Right lobe of liver (tissue), 6 donors: ENCODE results near the gene TC2N. TPM values are rescaled to one million over a fixed set of nuclear protein-coding genes. Genes with fewer than 3 reads are reported as not detected.
"Not testable (repeated sequence)": the region's sequence is repeated elsewhere in the genome, so short reads cannot be mapped to it uniquely, and the experiment has no call there.

ENCODE experiments used
- ATAC-seq, 4 donors: fragments of 200-7000 bp; cut with Tn5 transposase; one replicate each; pipeline ENCODE4 v1.9.1; 2020; ENCODE audit warnings: mild to moderate bottlenecking in 4 of 4, moderate library complexity in 4 of 4
- DNase-seq, 3 donors: peaks; one replicate each; pipeline ENCODE4 v3.0.0-alpha.2; 2020
- H3K27ac ChIP-seq, 3 donors: fragments of 200-600 bp; one replicate each; pipeline ENCODE4 v1.8.0; 2022
- H3K27me3 ChIP-seq, 2 donors: fragments of 200-600 bp; one replicate each; pipeline ENCODE4 v1.8.0; 2022
- H3K36me3 ChIP-seq, 4 donors: fragments of 200-600 bp; sonication (generic) in 1 of 4; one replicate each; pipeline versions ENCODE4 v1.5.1 to v1.8.0; 2017 to 2022; ENCODE audit warnings: control low read depth in 1 of 4
- H3K4me1 ChIP-seq, 4 donors: fragments of 200-600 bp; sonication (generic) in 1 of 4; one replicate each; pipeline versions ENCODE4 v1.5.1 to v1.8.0; 2017 to 2022; ENCODE audit warnings: control low read depth in 1 of 4
- H3K4me3 ChIP-seq, 3 donors: fragments of 200-600 bp; one replicate each; pipeline ENCODE4 v1.8.0; 2022
- H3K9me3 ChIP-seq, 4 donors: fragments of 200-600 bp; sonication (generic) in 1 of 4; one replicate each; pipeline versions ENCODE4 v1.5.1 to v1.8.0; 2017 to 2022; ENCODE audit warnings: control low read depth in 1 of 4
- CTCF ChIP-seq, 4 donors: fragments of 200-600 bp in 3 of 4; fragments of 450-650 bp in 1 of 4; IDR thresholded peaks; one replicate each; pipeline versions ENCODE4 v1.5.1 to v1.8.0; 2016 to 2022; ENCODE audit warnings: antibody characterized with exemption in 4 of 4, mild to moderate bottlenecking in 2 of 4
- POLR2A ChIP-seq: fragments of 450-650 bp; IDR thresholded peaks from one replicate; pipeline ENCODE4 v1.6.1; 2017; ENCODE audit warnings: antibody characterized with exemption, mild to moderate bottlenecking
- WGBS: methylation state at CpG from one replicate; pipeline ENCODE4 v1.1.6; 2018; ENCODE audit warnings: low coverage, low lambda C conversion rate; ENCODE audit not compliant: insufficient coverage; ENCODE audit errors: missing lambda C conversion rate; 5-methylcytosine and 5-hydroxymethylcytosine counted together
- intact Hi-C, 2 donors: fragments of 100-400 bp; cut with DNase I; formaldehyde crosslinking; loops; one replicate each; pipeline versions ENCODE4 v1.11.2 to v1.14.1; 2022
- total RNA-seq, 6 experiments: library from RNA; depleted of rRNA in 2 of 6; stranded (reverse); fragments of >200 nt in 2 of 6; fragmentation: NEBNext Ultra II Directional in 3 of 6; extraction: Animal tissue kit (Norgen Biotek cat#: 25700) in 3 of 6; gene quantifications; one replicate each; pipeline versions ENCODE4 v1.1.0 to v1.2.4, GENCODE V29; 2016 to 2023
- donor health status: DM: no; HTN: yes; CAD: no.
- donor health status: DM: no; HTN: no; CAD: no.
- donor health status: DM: no; HTN: no; CAD: no.
- donor health status: DM: no; HTN: yes; CAD: no.
- donor health status: DM: no; HTN: yes; CAD: no.

The TC2N gene
- total RNA-seq, 6 experiments from 2014 or later = 1.0 to 6.5 (median 4.3) TPM

- Histone ChIP-seq H3K27ac (no peak overlapping the region), H3K4me3 (no peak overlapping the region), H3K27me3 (no peaks in the 10 kb centered on the region), H3K36me3 (no peaks in the 10 kb centered on the region), H3K4me1 (no peaks in the 10 kb centered on the region), H3K9me3 (no peaks in the 10 kb centered on the region)
- ATAC-seq (peak in 3 of 4 donors; percentile 40 to 84 (median 45)), DNase-seq (no peak)
- TF ChIP-seq CTCF (IDR thresholded peaks at IDR 0.05) (no peak), POLR2A (no peak)
- intact Hi-C loops = no loop called here
- WGBS = 56% methylated on average over 2 of the region's 2 CpGs
Observed at GRCh38 chr14:91744068-91744480, 123.3 kb downstream of the TC2N start.

DNA sequence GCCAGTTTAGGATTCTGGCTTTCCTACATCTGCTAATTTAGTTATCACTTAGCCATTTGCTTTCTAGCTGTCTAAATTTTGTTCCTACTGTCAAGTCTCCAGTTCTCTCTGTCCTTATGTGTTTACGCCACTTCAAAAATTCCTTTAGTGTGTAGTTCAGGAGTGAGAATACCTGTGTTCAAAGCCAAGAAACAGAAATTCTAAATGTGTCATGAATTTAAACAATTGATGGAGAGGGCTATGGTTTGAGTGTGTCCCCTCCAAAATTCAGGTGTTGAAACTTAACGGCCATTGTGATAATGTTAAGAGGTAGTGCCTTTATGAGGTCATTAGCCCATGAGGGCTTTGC, 124.1 kb downstream of the TC2N start:
- H3K9me3 ChIP-seq = no peaks in the 10 kb centered on the region
- H3K27ac ChIP-seq = no peak overlapping the region
- 65% methylated on average over 2 of the region's 2 CpGs for WGBS
- H3K27me3 ChIP-seq = no peaks in the 10 kb centered on the region
- DNase-seq (no peak), ATAC-seq (no peak)
- H3K36me3 ChIP-seq = no peaks in the 10 kb centered on the region
- no peak overlapping the region for H3K4me3 ChIP-seq
- TF ChIP-seq CTCF (IDR thresholded peaks at IDR 0.05) = no peak
- no peak for TF ChIP-seq POLR2A
- intact Hi-C loops = no loop called here
- H3K4me1 ChIP-seq = no peaks in the 10 kb centered on the region

- Histone ChIP-seq H3K36me3 (no peaks in the 10 kb centered on the region), H3K27me3 (no peaks in the 10 kb centered on the region), H3K4me1 (no peaks in the 10 kb centered on the region), H3K27ac (no peak overlapping the region), H3K4me3 (no peak overlapping the region), H3K9me3 (no peaks in the 10 kb centered on the region)
- DNase-seq (no peak), ATAC-seq (no peak)
- intact Hi-C loops = no loop called here
- TF ChIP-seq POLR2A = no peak
- no peak for TF ChIP-seq CTCF (IDR thresholded peaks at IDR 0.05)
- WGBS = 73% methylated on average over 1 of the region's 1 CpG
Observed at GRCh38 chr14:91742621-91743304, 124.6 kb downstream of the TC2N start.

- ATAC-seq, DNase-seq, H3K27me3 ChIP-seq, intact Hi-C loops, H3K4me3 ChIP-seq, H3K4me1 ChIP-seq, H3K36me3 ChIP-seq, H3K27ac ChIP-seq, H3K9me3 ChIP-seq: not testable (repeated sequence)
- 64% methylated on average over 2 of the region's 2 CpGs for WGBS
Observed at GRCh38 chr14:91739867-91740266, 127.5 kb downstream of the TC2N start.

DNA sequence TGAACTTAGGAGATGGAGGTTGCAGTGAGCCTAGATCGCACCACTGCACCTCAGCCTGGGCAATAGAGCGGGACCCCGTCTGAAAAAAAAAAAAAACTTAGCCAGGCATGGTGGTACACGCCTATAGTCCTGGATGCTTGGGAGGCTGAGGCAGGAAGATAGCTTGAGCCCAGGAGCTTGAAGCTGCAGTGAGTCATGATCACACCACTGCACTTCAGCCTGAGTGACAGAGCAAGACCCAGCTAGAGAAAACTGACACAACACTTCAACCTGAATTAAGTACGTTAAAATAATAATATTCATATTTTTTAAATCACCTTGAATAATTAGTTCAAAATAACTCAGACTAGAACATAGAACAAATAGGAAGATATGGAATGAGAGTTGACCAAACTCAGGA, 129.7 kb downstream of the TC2N start:
- Histone ChIP-seq H3K4me3 (no peak overlapping the region), H3K36me3 (no peaks in the 10 kb centered on the region), H3K4me1 (no peaks in the 10 kb centered on the region), H3K27me3 (no peaks in the 10 kb centered on the region), H3K27ac (no peak overlapping the region), H3K9me3 (no peaks in the 10 kb centered on the region)
- DNase-seq (no peak), ATAC-seq (no peak)
- intact Hi-C loops = no loop called here
- TF ChIP-seq CTCF (IDR thresholded peaks at IDR 0.05) = no peak
- no peak for TF ChIP-seq POLR2A
- WGBS = 75% methylated on average over 5 of the region's 5 CpGs
